Right lobe of liver (tissue), 6 donors: ENCODE data around the gene GPC6. TPM values are rescaled to one million over a fixed set of nuclear protein-coding genes. Genes with fewer than 3 reads are reported as not detected.

Experiments used
- ATAC-seq, 4 donors: fragments of 200-7000 bp; cut with Tn5 transposase; one replicate each; pipeline ENCODE4 v1.9.1; 2020; ENCODE audit warnings: mild to moderate bottlenecking in 4 of 4, moderate library complexity in 4 of 4
- DNase-seq, 3 donors: peaks; one replicate each; pipeline ENCODE4 v3.0.0-alpha.2; 2020
- H3K27ac ChIP-seq, 3 donors: fragments of 200-600 bp; one replicate each; pipeline ENCODE4 v1.8.0; 2022
- H3K27me3 ChIP-seq, 2 donors: fragments of 200-600 bp; one replicate each; pipeline ENCODE4 v1.8.0; 2022
- H3K36me3 ChIP-seq, 4 donors: fragments of 200-600 bp; sonication (generic) in 1 of 4; one replicate each; pipeline versions ENCODE4 v1.5.1 to v1.8.0; 2017 to 2022; ENCODE audit warnings: control low read depth in 1 of 4
- H3K4me1 ChIP-seq, 4 donors: fragments of 200-600 bp; sonication (generic) in 1 of 4; one replicate each; pipeline versions ENCODE4 v1.5.1 to v1.8.0; 2017 to 2022; ENCODE audit warnings: control low read depth in 1 of 4
- H3K4me3 ChIP-seq, 3 donors: fragments of 200-600 bp; one replicate each; pipeline ENCODE4 v1.8.0; 2022
- H3K9me3 ChIP-seq, 4 donors: fragments of 200-600 bp; sonication (generic) in 1 of 4; one replicate each; pipeline versions ENCODE4 v1.5.1 to v1.8.0; 2017 to 2022; ENCODE audit warnings: control low read depth in 1 of 4
- POLR2A ChIP-seq: fragments of 450-650 bp; IDR thresholded peaks from one replicate; pipeline ENCODE4 v1.6.1; 2017; ENCODE audit warnings: antibody characterized with exemption, mild to moderate bottlenecking
- WGBS: methylation state at CpG from one replicate; pipeline ENCODE4 v1.1.6; 2018; ENCODE audit warnings: low coverage, low lambda C conversion rate; ENCODE audit not compliant: insufficient coverage; ENCODE audit errors: missing lambda C conversion rate; 5-methylcytosine and 5-hydroxymethylcytosine counted together
- intact Hi-C, 2 donors: fragments of 100-400 bp; cut with DNase I; formaldehyde crosslinking; loops; one replicate each; pipeline versions ENCODE4 v1.11.2 to v1.14.1; 2022
- total RNA-seq, 6 experiments: library from RNA; depleted of rRNA in 2 of 6; stranded (reverse); fragments of >200 nt in 2 of 6; fragmentation: NEBNext Ultra II Directional in 3 of 6; extraction: Animal tissue kit (Norgen Biotek cat#: 25700) in 3 of 6; gene quantifications; one replicate each; pipeline versions ENCODE4 v1.1.0 to v1.2.4, GENCODE V29; 2016 to 2023
- TF ChIP-seq, protein P1 (sequence below), 4 donors: fragments of 200-600 bp in 3 of 4; fragments of 450-650 bp in 1 of 4; IDR thresholded peaks; one replicate each; pipeline versions ENCODE4 v1.5.1 to v1.8.0; 2016 to 2022; ENCODE audit warnings: antibody characterized with exemption in 4 of 4, mild to moderate bottlenecking in 2 of 4
- donor health status: DM: no; HTN: yes; CAD: no.
- donor health status: DM: no; HTN: no; CAD: no.
- donor health status: DM: no; HTN: no; CAD: no.
- donor health status: DM: no; HTN: yes; CAD: no.
- donor health status: DM: no; HTN: yes; CAD: no.

Gene GPC6
- total RNA-seq, 6 experiments from 2014 or later: 18.6 to 30.1 (median 20.2) TPM

DNA sequence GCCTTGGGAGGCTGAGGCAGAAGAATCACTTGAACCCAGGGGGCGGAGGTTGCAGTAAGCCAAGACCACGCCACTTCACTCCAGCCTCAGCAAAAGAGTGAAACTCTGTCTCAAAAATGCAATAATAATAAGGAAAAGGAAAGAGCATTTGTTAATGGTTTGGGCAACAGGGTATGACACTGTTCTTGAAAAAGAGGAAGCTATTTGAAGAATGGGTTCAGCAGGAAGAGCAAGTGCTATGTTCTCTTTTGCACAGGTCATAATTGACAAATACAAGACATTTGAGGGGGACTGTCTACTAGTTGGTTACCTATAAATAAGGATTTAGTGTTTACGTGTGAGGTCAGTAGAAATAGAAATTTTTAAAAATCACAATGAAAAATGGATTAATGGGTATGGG, 1034.6 kb downstream of the GPC6 start:
- no peak overlapping the region for H3K4me3 ChIP-seq
- no peak overlapping the region for H3K27ac ChIP-seq
- ATAC-seq (no peak), DNase-seq (no peak)
- no peaks in the 10 kb centered on the region for H3K27me3 ChIP-seq
- no peak for TF ChIP-seq POLR2A
- TF ChIP-seq, protein P1, sequence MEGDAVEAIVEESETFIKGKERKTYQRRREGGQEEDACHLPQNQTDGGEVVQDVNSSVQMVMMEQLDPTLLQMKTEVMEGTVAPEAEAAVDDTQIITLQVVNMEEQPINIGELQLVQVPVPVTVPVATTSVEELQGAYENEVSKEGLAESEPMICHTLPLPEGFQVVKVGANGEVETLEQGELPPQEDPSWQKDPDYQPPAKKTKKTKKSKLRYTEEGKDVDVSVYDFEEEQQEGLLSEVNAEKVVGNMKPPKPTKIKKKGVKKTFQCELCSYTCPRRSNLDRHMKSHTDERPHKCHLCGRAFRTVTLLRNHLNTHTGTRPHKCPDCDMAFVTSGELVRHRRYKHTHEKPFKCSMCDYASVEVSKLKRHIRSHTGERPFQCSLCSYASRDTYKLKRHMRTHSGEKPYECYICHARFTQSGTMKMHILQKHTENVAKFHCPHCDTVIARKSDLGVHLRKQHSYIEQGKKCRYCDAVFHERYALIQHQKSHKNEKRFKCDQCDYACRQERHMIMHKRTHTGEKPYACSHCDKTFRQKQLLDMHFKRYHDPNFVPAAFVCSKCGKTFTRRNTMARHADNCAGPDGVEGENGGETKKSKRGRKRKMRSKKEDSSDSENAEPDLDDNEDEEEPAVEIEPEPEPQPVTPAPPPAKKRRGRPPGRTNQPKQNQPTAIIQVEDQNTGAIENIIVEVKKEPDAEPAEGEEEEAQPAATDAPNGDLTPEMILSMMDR (IDR thresholded peaks at IDR 0.05): no peak
- 82% methylated on average over 3 of the region's 3 CpGs for WGBS
- no peaks in the 10 kb centered on the region for H3K36me3 ChIP-seq
- intact Hi-C loops: no loop called here
- H3K4me1 ChIP-seq: no peaks in the 10 kb centered on the region
- no peaks in the 10 kb centered on the region for H3K9me3 ChIP-seq

DNA sequence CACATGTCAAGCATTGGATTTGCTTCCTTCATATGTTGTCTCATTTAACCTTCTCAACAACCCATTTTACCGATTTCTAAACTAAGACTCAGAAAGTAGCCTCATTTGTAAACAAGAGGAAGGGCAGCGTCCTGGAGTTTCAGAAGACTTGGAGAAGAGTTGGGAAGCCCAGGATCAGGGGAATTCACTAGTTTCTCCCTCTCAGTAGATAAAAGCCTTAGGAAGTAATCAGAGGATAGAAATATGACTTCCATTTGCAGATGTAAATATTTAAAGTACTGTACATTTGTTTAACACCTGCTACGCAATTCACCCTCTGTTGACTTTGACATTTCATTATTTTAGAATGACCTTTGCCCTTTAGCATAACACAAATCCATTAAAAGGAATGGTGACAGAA, 1036.4 kb downstream of the GPC6 start:
- Histone ChIP-seq H3K27ac (no peak overlapping the region), H3K4me1 (no peaks in the 10 kb centered on the region), H3K9me3 (no peaks in the 10 kb centered on the region), H3K4me3 (no peak overlapping the region), H3K27me3 (no peaks in the 10 kb centered on the region), H3K36me3 (no peaks in the 10 kb centered on the region)
- ATAC-seq: no peak
- intact Hi-C loops: no loop called here
- no peak for DNase-seq
- 68% methylated on average over 3 of the region's 3 CpGs for WGBS
- TF ChIP-seq, protein P1 (IDR thresholded peaks at IDR 0.05): no peak
- TF ChIP-seq POLR2A: no peak

DNA sequence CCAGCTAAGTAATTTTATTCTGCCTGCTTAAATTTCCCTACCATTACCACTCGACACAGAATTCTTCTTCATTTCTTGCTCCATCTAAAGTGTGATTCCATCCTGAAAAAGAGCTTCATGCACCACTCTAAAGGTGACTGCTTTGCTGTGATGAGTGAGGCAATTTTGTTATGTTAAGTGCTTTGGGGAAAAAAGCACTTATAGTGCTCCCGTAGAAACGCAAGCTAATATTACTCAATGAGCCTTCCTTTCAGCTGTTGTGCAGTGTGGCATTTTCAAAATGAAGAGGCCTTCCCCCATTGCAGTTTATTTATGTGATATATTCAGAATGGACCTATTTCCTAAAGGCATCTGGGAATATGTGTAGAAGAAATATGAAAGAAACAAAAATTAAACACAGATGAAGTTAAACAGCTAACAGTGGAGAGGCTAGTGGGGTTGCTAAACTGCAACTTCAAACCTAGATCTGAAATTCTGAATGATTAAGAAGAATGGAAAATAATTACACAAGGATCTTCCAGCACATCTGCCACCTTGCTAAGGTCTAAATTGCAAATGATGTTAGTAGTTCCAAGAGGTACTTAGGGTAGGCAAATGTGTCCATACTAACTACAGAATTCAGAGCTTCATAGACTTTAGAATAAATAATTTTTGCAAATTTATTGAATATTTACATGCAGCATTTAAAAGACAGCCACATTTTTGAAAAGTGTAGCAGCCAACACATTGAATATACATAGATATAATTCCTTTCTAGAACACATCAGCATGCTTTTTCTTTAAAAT, 1041.2 kb downstream of the GPC6 start:
- no peaks in the 10 kb centered on the region for H3K27me3 ChIP-seq
- ATAC-seq: no peak

DNA sequence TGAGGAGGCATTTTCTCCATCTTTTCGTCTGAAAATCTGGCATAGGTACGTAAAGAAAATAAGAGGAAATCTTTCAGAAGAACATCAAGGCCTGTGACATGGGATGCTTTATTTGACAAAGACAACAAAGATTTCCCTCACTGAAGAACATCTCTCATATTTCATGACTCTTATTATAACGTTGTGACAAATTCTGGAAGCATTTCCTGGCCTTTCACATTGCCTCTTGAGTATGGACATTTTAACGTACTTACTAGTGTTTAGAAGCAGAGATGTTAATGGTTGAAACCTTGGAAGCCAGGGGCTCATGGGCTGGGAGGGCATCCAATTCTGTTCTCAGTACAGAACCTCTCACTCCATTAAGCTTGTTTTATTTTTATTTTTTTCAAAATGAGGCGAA, 1042.1 kb downstream of the GPC6 start:
- DNase-seq: no peak
- H3K27me3 ChIP-seq: no peaks in the 10 kb centered on the region
- 81% methylated on average over 5 of the region's 5 CpGs for WGBS
- ATAC-seq: no peak
- intact Hi-C loops: no loop called here
- H3K4me1 ChIP-seq: no peaks in the 10 kb centered on the region
- no peaks in the 10 kb centered on the region for H3K36me3 ChIP-seq
- no peaks in the 10 kb centered on the region for H3K9me3 ChIP-seq
- H3K4me3 ChIP-seq: no peak overlapping the region
- H3K27ac ChIP-seq: no peak overlapping the region
- TF ChIP-seq, protein P1 (IDR thresholded peaks at IDR 0.05): no peak
- TF ChIP-seq POLR2A: no peak

More for the DNA sequence above, 1041.2 kb downstream of the GPC6 start:
- H3K9me3 ChIP-seq: no peaks in the 10 kb centered on the region
- H3K36me3 ChIP-seq: no peaks in the 10 kb centered on the region
- H3K4me3 ChIP-seq: no peak overlapping the region
- H3K4me1 ChIP-seq: no peaks in the 10 kb centered on the region
- 89% methylated on average over 3 of the region's 3 CpGs for WGBS
- DNase-seq: no peak
- intact Hi-C loops: no loop called here
- H3K27ac ChIP-seq: no peak overlapping the region
- no peak for TF ChIP-seq POLR2A
- TF ChIP-seq, protein P1 (IDR thresholded peaks at IDR 0.05): no peak
